Measurements from ENCODE around the gene TAF11L12.
"Not testable (repeated sequence)": the region's sequence is repeated elsewhere in the genome, so short reads cannot be mapped to it uniquely, and the experiment has no call there.

TAF11L12 gene

GRCh38 chr5:17610092-17610491, at the start of gene TAF11L12:
Gene TAF11L12 (plus strand): TSS chr5:17610392.
- DNase-seq (ENCODE audit: low read depth in 3 of 3): not testable (repeated sequence)

DNA sequence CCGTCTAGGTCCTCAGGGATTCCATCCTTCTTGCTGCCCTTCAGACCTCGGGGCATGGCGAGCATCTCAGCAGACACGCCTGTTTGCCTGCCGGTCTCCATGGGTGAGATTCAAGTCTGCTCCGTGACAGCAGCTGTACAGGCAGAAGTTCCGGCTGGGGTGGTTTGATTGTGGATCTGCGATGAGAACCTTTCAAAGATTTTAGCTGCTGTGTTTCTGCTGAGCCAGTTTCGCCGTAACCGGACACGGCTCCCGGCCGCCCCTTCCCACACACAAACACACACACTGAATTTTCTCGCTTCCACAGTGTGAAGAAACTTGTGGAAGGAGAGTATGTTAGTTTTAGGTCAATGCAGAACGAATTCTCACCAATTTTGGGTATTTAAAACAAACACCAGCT, 24.5 kb upstream of the TAF11L12 start, which contains the start of gene TAF11L7:
TSS of gene TAF11L7 (minus strand) at position 101 of the 400 bp plus-strand sequence.
- not testable (repeated sequence) for DNase-seq (ENCODE audit: low read depth in 3 of 3)

DNA sequence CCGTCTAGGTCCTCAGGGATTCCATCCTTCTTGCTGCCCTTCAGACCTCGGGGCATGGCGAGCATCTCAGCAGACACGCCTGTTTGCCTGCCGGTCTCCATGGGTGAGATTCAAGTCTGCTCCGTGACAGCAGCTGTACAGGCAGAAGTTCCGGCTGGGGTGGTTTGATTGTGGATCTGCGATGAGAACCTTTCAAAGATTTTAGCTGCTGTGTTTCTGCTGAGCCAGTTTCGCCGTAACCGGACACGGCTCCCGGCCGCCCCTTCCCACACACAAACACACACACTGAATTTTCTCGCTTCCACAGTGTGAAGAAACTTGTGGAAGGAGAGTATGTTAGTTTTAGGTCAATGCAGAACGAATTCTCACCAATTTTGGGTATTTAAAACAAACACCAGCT, 19.3 kb upstream of the TAF11L12 start, which contains the start of gene TAF11L8:
TSS of gene TAF11L8 (minus strand) at position 101 of the 400 bp plus-strand sequence.
- not testable (repeated sequence) for DNase-seq (ENCODE audit: low read depth in 3 of 3)

DNA sequence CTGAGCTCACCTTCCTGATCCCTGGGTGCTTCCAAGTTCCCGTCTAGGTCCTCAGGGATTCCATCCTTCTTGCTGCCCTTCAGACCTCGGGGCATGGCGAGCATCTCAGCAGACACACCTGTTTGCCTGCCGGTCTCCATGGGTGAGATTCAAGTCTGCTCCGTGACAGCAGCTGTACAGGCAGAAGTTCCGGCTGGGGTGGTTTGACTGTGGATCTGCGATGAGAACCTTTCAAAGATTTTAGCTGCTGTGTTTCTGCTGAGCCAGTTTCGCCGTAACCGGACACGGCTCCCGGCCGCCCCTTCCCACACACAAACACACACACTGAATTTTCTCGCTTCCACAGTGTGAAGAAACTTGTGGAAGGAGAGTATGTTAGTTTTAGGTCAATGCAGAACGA, 15.9 kb upstream of the TAF11L12 start, which contains the start of gene TAF11L9:
TSS of gene TAF11L9 (minus strand) at position 140 of the 400 bp plus-strand sequence.
- DNase-seq (ENCODE audit: low read depth in 3 of 3): not testable (repeated sequence)

- not testable (repeated sequence) for DNase-seq (ENCODE audit: low read depth in 3 of 3)
Measured at GRCh38 chr5:17597728-17598127, 12.5 kb upstream of the TAF11L12 start, which contains the start of gene TAF11L10. Gene TAF11L10 (minus strand): TSS chr5:17597828.

- DNase-seq (ENCODE audit: low read depth in 3 of 3): not testable (repeated sequence)
Measured at GRCh38 chr5:17603880-17604279, 6.3 kb upstream of the TAF11L12 start, which contains the start of gene TAF11L11. Gene TAF11L11 (plus strand): TSS chr5:17604183.

GRCh38 chr5:17604951-17605350, 5.2 kb upstream of the TAF11L12 start:
- no peak for DNase-seq (ENCODE audit: low read depth in 3 of 3)

GRCh38 chr5:17607461-17607860, 2.7 kb upstream of the TAF11L12 start:
- DNase-seq (ENCODE audit: low read depth in 3 of 3): not testable (repeated sequence)

DNA sequence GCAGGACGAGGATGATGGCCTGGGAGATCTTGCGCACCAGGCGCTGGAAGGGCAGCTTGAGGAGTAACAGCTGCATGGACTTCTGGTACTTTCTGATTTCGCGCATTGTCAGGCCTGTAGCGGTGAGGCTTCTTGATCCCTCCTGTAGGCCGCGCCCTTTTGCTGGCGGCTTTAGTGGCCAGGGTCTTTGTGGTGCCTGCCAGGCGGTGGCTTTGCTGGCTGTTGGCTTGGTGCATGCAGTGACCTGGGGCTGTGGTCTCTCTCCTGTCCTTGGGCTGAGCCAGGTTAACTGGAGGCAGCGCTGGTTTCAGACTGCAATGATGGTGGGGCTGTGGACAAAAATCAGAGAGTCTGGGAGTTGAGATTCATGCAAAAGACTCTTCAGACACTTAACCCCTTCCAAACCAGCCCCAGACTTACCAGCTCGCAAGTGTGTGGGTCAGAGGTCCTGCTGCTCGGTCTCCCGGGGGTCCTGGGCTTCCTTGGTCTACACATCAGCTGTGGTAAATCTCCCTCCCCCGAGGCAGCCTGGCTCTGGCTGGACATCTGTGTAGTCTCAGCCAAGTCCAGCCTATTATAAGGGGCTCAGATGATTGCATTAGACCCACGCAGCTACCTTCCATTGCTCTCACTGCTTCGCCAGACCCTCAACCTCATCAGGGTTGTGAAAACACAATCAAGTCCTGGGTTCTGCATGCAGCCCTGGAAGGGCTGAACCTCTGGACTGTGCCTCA, 4.8 kb downstream of the TAF11L12 start:
- DNase-seq (ENCODE audit: low read depth in 3 of 3): no peak

- no peak for DNase-seq (ENCODE audit: low read depth in 3 of 3)
Measured at GRCh38 chr5:17619354-17619753, 9.2 kb downstream of the TAF11L12 start.

- no peak for DNase-seq (ENCODE audit: low read depth in 3 of 3)
Measured at GRCh38 chr5:17620627-17621026, 10.4 kb downstream of the TAF11L12 start.

GRCh38 chr5:17625686-17626085, 15.5 kb downstream of the TAF11L12 start:
- DNase-seq (ENCODE audit: low read depth in 3 of 3): no peak

DNA sequence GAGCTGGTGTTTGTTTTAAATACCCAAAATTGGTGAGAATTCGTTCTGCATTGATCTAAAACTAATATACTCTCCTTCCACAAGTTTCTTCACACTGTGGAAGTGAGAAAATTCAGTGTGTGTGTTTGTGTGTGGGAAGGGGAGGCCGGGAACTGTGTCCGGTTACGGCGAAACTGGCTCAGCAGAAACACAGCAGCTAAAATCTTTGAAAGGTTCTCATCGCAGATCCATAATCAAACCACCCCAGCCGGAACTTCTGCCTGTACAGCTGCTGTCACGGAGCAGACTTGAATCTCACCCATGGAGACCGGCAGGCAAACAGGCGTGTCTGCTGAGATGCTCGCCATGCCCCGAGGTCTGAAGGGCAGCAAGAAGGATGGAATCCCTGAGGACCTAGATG, 21.6 kb downstream of the TAF11L12 start, which contains the start of gene TAF11L13:
TSS of gene TAF11L13 (plus strand) at position 301 of the 400 bp plus-strand sequence.
- not testable (repeated sequence) for DNase-seq (ENCODE audit: low read depth in 3 of 3)

DNA sequence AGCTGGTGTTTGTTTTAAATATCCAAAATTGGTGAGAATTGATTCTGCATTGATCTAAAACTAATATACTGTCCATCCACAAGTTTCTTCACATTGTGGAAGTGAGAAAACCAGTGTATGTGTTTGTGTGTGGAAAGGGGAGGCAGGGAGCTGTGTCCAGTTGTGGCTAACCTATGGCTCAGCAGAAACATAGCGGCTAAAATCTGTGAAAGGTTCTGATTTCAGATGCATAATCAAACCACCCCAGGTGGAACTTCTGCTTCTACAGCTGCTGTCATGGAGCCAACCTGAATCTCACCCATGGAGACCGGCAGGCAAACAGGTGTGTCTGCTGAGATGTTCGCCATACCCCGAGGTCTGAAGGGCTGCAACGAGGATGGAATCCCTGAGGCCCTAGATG, 24.0 kb downstream of the TAF11L12 start, which contains the start of gene TAF11L14:
TSS of gene TAF11L14 (plus strand) at position 301 of the 400 bp plus-strand sequence.
- no peak for DNase-seq (ENCODE audit: low read depth in 3 of 3)

DNA sequence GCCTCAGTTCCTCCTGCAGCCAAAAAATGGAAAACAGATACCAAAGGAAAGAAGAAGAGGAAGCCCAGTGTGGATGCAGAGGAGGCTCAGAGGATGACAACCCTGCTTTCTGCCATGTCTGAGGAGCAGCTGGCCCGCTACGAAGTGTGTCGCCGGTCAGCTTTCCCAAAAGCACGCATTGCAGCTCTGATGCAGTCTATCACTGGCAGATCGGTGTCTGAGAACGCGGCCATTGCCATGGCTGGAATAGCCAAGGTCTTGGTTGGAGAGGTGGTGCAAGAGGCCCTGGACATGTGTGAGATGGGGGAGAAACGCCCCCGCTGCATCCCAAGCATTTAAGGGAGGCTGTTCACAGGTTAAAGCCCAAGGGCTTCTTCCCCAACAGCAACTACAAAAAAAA, 39.0 kb downstream of the TAF11L12 start:
- not testable (repeated sequence) for DNase-seq (ENCODE audit: low read depth in 3 of 3)

- not testable (repeated sequence) for DNase-seq (ENCODE audit: low read depth in 3 of 3)
Measured at GRCh38 chr5:17655201-17655759, 45.1 kb downstream of the TAF11L12 start.

DNA sequence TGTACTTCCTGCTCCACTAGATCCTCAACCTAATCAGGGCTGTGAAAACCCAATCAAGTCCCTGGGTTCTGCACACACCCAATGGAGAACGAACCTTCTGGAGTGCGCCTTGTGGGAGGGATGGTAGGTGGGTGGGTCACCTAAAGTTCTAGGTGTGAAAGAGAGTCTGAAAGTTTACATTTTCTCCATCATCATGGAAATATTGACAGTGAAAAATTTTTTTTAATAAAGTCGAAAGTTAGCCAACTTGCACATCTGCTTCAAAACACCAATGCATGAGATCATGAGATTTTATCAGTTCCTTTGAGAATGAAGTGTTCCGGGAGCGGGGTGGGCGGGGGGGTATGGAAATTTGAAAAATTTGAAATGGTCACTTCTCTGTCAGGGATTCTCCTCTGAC, 45.7 kb downstream of the TAF11L12 start:
- no peak for DNase-seq (ENCODE audit: low read depth in 3 of 3)
